HG03095 (cell line): Measurements from ENCODE around the gene ACAT1.
A peak's percentile ranks its signal among the peaks of the same experiment; 100 is the strongest.
"Not testable (repeated sequence)": the region's sequence is repeated elsewhere in the genome, so short reads cannot be mapped to it uniquely, and the experiment has no call there.

Experiments used
- ATAC-seq: cut with Tn5 transposase; IDR thresholded peaks from one replicate; pipeline ENCODE4 v1.9.1; 2021; ENCODE audit warnings: moderate library complexity; ENCODE audit not compliant: unreplicated experiment

The ACAT1 gene

DNA sequence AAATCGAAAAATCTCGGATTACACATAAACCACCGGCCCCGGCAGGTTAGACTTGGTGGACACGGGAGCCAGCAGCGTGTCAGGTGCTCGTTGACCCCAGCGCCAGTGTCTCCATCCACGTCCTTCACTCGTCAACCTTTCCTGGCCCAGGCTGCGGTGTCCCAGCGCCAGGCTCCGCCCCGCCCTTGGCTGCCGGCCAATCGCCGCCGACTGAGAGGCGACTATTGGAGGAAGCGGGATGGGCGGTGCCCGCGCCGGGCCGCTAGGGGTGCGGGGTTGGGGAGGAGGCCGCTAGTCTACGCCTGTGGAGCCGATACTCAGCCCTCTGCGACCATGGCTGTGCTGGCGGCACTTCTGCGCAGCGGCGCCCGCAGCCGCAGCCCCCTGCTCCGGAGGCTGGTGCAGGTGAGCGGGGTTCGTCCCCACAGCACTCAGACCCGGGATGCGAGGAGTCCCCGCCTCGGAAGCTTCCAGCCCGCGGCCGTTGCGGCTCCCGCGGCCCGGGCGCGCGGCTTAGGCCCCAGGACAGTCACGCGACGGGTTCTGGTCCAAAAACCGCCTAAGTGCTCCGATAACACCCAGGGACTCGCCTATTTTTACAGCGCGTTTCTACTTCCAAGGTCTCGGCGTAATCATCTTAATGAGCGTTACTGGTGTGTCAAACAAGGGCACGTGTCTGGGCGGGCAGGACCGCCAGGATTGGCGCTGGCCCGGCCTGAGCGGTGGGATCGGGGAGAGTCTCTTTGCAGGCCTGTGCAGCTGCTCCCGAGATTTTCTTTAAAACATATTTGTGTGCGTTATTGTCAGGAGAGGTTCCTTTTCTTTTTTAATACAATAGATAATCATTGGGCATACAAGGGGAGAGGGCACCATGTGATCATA, at the start of gene ACAT1:
ACAT1 (plus strand) TSS at position 294 of the 882 bp plus-strand sequence; CDS start at position 334, 40 bp downstream.
- ATAC-seq, result peak; percentile 98

- no peak for ATAC-seq
These were observed 36.6 kb upstream of the ACAT1 start for GRCh38 chr11:108084811-108085210.

DNA sequence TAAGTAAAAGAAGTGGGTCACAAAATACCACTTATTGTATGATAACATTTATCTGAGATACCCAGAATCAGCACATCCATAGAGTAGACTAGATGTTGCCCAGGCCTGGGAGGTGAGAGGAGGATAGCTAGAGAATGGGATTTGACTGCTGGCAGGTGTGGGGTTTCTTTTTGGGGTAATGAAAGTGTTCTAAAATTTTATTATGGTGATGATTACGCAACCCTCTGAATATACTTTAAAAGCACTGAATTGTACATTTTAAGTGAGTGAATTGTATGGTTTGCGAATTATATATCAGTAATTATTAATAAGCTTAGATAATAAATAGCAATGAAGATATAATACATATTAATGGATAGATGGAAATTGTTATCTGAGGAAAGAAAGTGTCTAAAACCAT, 35.7 kb upstream of the ACAT1 start:
- no peak for ATAC-seq

- ATAC-seq, result no peak
These were observed 29.2 kb upstream of the ACAT1 start for GRCh38 chr11:108092134-108092533.

GRCh38 chr11:108093128-108093904, 28.1 kb upstream of the ACAT1 start:
- ATAC-seq, result no peak

GRCh38 chr11:108097179-108097578, 24.2 kb upstream of the ACAT1 start:
- no peak for ATAC-seq

GRCh38 chr11:108101090-108101775, 20.1 kb upstream of the ACAT1 start:
- no peak for ATAC-seq

DNA sequence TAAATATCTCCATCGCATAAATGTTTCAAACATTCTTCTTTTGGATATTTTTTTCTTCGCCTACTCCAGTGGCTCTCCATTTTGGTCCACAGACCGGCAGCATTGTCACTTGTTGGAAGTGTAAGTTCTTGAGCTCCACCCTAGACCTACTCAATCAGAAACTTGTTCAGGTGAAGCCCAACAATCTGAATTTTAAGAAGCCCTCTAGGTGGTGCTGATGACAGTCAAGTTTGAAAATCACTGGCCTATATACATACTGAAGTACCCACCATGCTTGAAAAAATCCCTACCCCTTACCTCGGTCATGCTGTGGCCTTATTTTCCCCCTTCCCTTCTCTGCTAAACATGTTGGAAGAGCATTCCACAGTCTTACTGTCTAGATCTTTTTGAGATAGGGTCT, 10.2 kb upstream of the ACAT1 start:
- no peak for ATAC-seq

DNA sequence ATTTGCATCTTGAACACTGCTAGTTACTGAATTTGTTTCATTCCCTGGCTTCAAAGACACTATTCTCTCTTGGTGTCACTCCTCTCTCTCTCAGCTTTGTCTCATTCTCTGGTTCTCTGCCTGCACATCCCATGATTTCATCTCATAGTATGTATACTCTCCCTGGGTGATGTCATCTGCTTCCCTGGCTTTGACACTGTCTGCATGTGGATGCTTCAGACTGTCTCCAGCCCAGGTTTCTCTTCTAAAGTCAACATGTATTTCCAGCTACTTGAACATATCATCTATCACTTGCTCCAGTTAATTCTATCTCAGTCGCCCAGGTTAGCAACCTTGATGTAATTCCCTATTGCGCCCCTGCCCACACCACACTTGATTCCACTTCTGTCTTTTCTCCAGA, 9.3 kb upstream of the ACAT1 start:
- ATAC-seq, result no peak

DNA sequence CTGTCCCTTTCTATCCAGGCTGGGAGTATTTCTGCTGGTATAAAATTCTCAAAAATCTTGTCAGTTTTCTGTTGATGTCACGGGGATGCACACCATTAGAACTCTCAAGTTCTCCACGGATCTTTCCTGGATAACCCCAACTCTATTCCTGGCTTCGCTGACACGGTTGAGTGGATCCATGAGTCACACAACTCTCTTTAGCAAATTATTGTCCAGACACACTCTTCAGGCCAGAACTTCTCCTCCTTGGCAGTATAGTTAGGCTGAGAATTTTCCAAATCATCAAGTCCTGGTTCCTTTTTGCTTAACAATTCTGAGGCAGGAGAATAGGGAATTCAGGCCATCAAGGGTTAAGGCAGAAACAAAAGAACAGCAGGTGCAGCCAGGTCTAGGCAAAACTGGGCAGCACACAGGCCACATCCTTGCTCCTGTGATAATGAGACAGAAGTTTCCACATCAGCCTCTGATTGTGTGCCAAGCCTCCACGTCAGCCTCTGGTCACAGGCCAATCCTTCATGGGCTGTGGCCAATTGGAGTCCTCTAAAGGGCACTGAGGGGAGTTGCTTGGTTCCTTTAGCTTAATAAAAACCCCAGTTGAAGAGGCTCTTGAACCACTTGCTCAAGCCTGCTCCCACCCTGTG, 5.7 kb upstream of the ACAT1 start:
- ATAC-seq, result no peak

DNA sequence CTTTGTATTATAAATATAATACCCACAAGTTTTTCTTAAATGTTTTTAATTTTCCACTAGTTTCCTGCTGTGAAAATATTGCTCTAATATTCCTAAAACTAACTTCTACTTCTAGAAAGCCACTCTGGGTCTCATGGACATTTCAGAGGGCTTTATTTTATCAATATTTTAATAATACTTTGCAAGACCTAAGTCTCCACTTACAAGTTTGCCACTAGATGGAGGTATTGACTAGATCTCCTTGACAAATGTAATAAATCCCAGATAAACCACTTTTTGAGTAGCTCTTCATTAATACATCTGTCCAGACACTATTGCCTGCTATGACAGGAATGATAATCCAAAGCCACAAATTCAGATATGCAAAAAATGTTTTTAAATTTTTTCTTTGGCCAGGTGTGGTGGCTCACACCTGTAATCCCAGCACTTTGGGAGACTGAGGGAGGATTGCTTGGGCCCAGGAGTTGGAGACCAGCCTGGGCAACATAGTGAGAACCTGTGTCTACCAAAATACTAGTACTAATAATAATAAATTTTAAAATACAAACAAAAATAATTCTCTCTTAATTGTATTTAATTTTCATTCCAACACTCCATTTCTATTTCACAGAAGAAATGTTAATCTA, 3.5 kb upstream of the ACAT1 start:
- ATAC-seq, result no peak

DNA sequence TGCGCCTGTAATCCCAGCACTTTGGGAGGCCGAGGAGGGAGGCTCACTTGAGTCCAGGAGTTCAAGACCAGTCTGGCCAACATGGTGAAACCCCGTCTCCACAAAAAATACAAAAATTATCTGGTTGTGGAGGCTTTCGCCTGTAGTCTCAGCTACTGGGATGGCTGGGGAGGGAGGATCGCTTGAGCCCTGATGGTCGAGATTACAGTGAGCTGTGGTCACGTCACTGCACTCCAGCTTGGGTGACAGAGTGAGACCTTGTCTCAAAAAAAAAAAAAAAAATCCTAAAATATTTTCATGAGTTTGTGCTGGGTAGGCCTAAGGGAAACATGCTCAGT, 462 bp upstream of the ACAT1 start:
- ATAC-seq, result not testable (repeated sequence)

- ATAC-seq, result no peak
These were observed 830 bp downstream of the ACAT1 start for GRCh38 chr11:108122166-108122628.

GRCh38 chr11:108125096-108125495, 3.7 kb downstream of the ACAT1 start:
- ATAC-seq, result no peak

GRCh38 chr11:108128772-108129171, 7.4 kb downstream of the ACAT1 start:
- ATAC-seq, result no peak

DNA sequence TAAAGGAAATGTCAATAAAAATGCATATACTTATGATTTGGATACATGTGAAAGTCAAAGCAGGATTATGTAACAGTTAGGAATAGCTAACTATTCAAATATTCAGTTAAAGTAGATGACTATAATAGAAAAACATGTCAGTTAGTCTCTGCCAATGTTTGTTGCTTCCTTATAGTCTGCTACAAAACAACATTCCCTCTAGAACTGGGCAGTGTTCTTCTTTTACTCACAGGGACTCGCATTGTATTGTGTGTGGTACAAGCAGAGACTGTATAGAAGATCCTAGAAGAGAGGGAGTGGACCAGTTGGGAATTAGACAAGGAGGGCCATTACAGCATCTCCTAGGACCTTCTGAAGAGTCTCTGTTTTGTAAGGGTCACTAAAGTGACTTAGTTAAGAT, 10.6 kb downstream of the ACAT1 start:
- ATAC-seq, result no peak

DNA sequence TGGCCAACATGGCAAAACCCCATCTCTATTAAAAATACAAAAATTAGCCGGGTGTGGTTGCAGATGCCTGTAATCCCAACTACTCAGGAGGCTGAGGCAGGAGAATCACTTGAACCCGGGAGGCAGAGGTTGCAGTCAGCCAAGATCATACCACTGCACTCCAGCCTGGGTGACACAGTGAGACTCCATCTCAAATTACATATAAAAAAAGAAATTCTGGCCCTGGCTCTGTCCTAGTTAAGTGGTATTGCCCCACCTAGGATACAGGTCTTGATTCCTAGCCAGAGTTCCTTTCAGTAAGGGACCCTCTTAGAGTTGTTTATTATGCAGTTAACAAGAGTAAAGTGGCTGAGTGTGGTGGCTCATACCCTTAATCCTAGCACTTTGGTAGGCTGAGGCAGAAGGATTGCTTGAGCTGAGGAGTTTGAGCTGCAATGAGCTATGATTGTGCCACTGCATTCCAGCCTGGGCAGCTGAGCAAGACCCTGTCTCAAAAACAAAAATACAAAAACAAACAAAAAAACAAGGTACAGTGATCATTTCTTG, 11.7 kb downstream of the ACAT1 start:
- not testable (repeated sequence) for ATAC-seq

- no peak for ATAC-seq
These were observed 14.6 kb downstream of the ACAT1 start for GRCh38 chr11:108135845-108136544.

- no peak for ATAC-seq
These were observed 15.8 kb downstream of the ACAT1 start for GRCh38 chr11:108137212-108137611.

- no peak for ATAC-seq
These were observed 20.9 kb downstream of the ACAT1 start for GRCh38 chr11:108142304-108142703.
